HepG2 (cell line): ENCODE results near the gene PLIN5. TPM values are rescaled to one million over a fixed set of nuclear protein-coding genes. Genes with fewer than 3 reads are reported as not detected.

Source experiments
- CSRNP2 ChIP-seq: sonication (generic); formaldehyde crosslinking; conservative IDR thresholded peaks from 2 replicates; pipeline ENCODE4 v1.8.0; 2022; ENCODE audit warnings: low read depth, missing genetic modification reagents
- HNRNPLL ChIP-seq: fragments of 200-400 bp; formaldehyde crosslinking; IDR thresholded peaks from 2 replicates; pipeline ENCODE4 v1.6.1; 2017; ENCODE audit warnings: mild to moderate bottlenecking, low read depth, low read length; ENCODE audit not compliant: poor library complexity, severe bottlenecking
- MAFF ChIP-seq: IDR thresholded peaks from 2 replicates; pipeline ENCODE4 v1.6.1; 2011; ENCODE audit warnings: low read depth, low read length, improper control_type of control experiment
- MIER3 ChIP-seq: IDR thresholded peaks from 2 replicates; pipeline ENCODE4 v1.6.1; 2016; ENCODE audit warnings: missing compliant biosample characterization, borderline replicate concordance
- NCOA5 ChIP-seq: sonication (generic); formaldehyde crosslinking; IDR thresholded peaks from 2 replicates; pipeline ENCODE4 v1.4.0; 2020; ENCODE audit warnings: missing genetic modification reagents
- NR2F2 ChIP-seq: IDR thresholded peaks from 2 replicates; pipeline ENCODE4 v1.6.1; 2012; ENCODE audit warnings: low read depth, inconsistent platforms, borderline replicate concordance
- SRSF1 ChIP-seq: fragments of 200-400 bp; formaldehyde crosslinking; optimal IDR thresholded peaks from 2 replicates; pipeline ENCODE3; 2017; ENCODE audit warnings: mild to moderate bottlenecking, low read depth, low read length, moderate library complexity
- ZNF256 ChIP-seq: sonication (generic); formaldehyde crosslinking; conservative IDR thresholded peaks from 2 replicates; pipeline ENCODE4 v1.4.0; 2020; ENCODE audit warnings: missing genetic modification reagents
- ZNF260 ChIP-seq: sonication (generic); formaldehyde crosslinking; IDR thresholded peaks from 2 replicates; pipeline ENCODE4 v1.4.0; 2020; ENCODE audit warnings: missing genetic modification reagents, low read depth, mild to moderate bottlenecking, borderline replicate concordance
- ZNF33B ChIP-seq: sonication (generic); formaldehyde crosslinking; IDR thresholded peaks from 2 replicates; pipeline ENCODE4 v1.5.1; 2020; ENCODE audit warnings: mild to moderate bottlenecking, missing genetic modification reagents
- ZNF512 ChIP-seq: sonication (generic); formaldehyde crosslinking; IDR thresholded peaks from 2 replicates; pipeline ENCODE4 v1.4.0; 2020; ENCODE audit warnings: mild to moderate bottlenecking, missing genetic modification reagents
- ZNF572 ChIP-seq: sonication (generic); formaldehyde crosslinking; IDR thresholded peaks from 2 replicates; pipeline ENCODE4 v1.5.1; 2020; ENCODE audit warnings: mild to moderate bottlenecking, missing genetic modification reagents
- ZNF577 ChIP-seq: sonication (generic); formaldehyde crosslinking; IDR thresholded peaks from 2 replicates; pipeline ENCODE4 v1.4.0; 2020; ENCODE audit warnings: mild to moderate bottlenecking, low read depth, missing genetic modification reagents, borderline replicate concordance
- ZNF678 ChIP-seq: sonication (generic); formaldehyde crosslinking; IDR thresholded peaks from 2 replicates; pipeline ENCODE4 v1.4.0; 2020; ENCODE audit warnings: mild to moderate bottlenecking, missing genetic modification reagents
- polyA plus RNA-seq, 8 experiments: library from polyadenylated mRNA; depleted of rRNA in 3 of 8; stranded (reverse) in 7 of 8; unstranded in 1 of 8; fragments of >200 nt; fragmentation: Illumina TruSeq in 4 of 8; extraction: Trizol in 4 of 8; gene quantifications; 2 replicates each; pipeline versions ENCODE4 v1.2.1 to v1.2.3, GENCODE V29; 2011 to 2016; ENCODE audit warnings: low read depth in 4 of 8, missing spikeins in 1 of 8, mixed read lengths in 1 of 8; ENCODE audit not compliant: insufficient read depth in 1 of 8
- total RNA-seq, 5 experiments: library from RNA; depleted of rRNA; stranded (reverse); fragments of >200 nt; fragmentation: Illumina TruSeq; extraction: Trizol; gene quantifications; 2 replicates each; pipeline ENCODE4 v1.2.3, GENCODE V29; 2016; ENCODE audit warnings: low read depth in 1 of 5
- TF ChIP-seq, protein P1 (sequence below): sonication (generic); formaldehyde crosslinking; IDR thresholded peaks from 2 replicates; pipeline ENCODE4 v1.4.0; 2020; ENCODE audit warnings: missing genetic modification reagents
- TF ChIP-seq, protein P2 (sequence below): fragments of 450-650 bp; IDR thresholded peaks from 2 replicates; pipeline ENCODE4 v1.6.1; 2017
- TF ChIP-seq, protein P3 (sequence below): sonication (generic); formaldehyde crosslinking; IDR thresholded peaks from 2 replicates; pipeline ENCODE4 v1.5.1; 2020; ENCODE audit warnings: mild to moderate bottlenecking, missing genetic modification reagents
- TF ChIP-seq, protein P4 (sequence below): sonication (generic); formaldehyde crosslinking; IDR thresholded peaks from 2 replicates; pipeline ENCODE4 v1.9.0; 2021; ENCODE audit warnings: missing genetic modification reagents, borderline replicate concordance

The PLIN5 gene
- total and polyA plus RNA-seq, 2 of the 13 experiments (the other 11 are each of a cell fraction or from before 2014, with no cell fraction given) = 1.8 to 4.8 TPM

DNA sequence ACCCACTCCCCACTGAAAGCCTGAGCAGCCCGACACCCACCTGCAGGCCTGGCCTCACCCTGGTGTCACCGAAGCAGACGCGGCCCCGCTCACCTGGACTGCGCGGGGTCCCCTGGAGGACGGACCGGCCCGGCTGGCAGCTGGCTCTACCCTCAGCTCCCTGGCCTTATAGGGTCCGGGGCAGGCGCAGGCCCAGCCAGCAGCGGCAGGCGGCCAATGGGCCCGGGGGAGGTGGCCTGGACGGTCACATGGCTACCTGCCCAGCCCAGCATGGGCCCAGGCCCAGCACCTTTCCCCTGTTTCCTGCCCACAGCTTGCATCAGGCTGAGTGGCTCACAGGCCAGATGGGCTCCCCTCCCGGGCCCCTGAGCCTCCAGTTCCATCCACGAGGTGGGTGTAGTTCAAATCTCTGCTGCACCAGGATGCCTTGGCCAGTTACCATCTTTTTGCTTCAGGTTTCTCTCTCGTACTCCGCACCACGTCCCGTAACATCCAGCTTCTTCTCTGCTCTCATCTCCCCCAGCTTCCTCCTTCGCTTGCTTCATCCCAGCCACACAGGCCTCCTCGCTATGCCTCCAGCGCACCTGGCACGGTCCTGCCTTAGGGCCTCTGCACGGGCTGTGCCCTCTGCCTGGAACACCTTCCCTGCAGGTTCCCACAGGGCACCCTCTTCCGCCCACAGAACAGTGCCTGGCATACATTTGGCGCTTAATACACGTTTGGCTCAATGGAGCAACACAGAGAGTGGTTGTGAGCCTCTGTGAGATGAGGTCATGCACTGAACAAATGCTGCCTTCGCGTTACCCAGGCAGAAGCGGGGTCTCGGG is 16.5 kb downstream of the PLIN5 start, which contains the start of gene PLIN4 (continued):
- TF ChIP-seq, protein P1, sequence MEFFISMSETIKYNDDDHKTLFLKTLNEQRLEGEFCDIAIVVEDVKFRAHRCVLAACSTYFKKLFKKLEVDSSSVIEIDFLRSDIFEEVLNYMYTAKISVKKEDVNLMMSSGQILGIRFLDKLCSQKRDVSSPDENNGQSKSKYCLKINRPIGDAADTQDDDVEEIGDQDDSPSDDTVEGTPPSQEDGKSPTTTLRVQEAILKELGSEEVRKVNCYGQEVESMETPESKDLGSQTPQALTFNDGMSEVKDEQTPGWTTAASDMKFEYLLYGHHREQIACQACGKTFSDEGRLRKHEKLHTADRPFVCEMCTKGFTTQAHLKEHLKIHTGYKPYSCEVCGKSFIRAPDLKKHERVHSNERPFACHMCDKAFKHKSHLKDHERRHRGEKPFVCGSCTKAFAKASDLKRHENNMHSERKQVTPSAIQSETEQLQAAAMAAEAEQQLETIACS (CRISPR knock-in tag) = no peak
- TF ChIP-seq ZNF512 (CRISPR knock-in tag) (no peak), ZNF572 (CRISPR knock-in tag) (0 out of 2 replicates have a peak, but pooled peaks have one; percentile 34), ZNF260 (CRISPR knock-in tag) (no peak), NR2F2 (no peak), NCOA5 (CRISPR knock-in tag) (no peak), MAFF (no peak), ZNF33B (CRISPR knock-in tag) (no peak), ZNF678 (CRISPR knock-in tag) (no peak), ZNF577 (CRISPR knock-in tag) (no peak), CSRNP2 (CRISPR knock-in tag) (no peak), HNRNPLL (no peak), MIER3 (0 out of 2 replicates have a peak, but pooled peaks have one; percentile 25), SRSF1 (no peak), ZNF256 (no peak)
- TF ChIP-seq, protein P2, sequence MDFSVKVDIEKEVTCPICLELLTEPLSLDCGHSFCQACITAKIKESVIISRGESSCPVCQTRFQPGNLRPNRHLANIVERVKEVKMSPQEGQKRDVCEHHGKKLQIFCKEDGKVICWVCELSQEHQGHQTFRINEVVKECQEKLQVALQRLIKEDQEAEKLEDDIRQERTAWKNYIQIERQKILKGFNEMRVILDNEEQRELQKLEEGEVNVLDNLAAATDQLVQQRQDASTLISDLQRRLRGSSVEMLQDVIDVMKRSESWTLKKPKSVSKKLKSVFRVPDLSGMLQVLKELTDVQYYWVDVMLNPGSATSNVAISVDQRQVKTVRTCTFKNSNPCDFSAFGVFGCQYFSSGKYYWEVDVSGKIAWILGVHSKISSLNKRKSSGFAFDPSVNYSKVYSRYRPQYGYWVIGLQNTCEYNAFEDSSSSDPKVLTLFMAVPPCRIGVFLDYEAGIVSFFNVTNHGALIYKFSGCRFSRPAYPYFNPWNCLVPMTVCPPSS = no peak
- TF ChIP-seq, protein P3, sequence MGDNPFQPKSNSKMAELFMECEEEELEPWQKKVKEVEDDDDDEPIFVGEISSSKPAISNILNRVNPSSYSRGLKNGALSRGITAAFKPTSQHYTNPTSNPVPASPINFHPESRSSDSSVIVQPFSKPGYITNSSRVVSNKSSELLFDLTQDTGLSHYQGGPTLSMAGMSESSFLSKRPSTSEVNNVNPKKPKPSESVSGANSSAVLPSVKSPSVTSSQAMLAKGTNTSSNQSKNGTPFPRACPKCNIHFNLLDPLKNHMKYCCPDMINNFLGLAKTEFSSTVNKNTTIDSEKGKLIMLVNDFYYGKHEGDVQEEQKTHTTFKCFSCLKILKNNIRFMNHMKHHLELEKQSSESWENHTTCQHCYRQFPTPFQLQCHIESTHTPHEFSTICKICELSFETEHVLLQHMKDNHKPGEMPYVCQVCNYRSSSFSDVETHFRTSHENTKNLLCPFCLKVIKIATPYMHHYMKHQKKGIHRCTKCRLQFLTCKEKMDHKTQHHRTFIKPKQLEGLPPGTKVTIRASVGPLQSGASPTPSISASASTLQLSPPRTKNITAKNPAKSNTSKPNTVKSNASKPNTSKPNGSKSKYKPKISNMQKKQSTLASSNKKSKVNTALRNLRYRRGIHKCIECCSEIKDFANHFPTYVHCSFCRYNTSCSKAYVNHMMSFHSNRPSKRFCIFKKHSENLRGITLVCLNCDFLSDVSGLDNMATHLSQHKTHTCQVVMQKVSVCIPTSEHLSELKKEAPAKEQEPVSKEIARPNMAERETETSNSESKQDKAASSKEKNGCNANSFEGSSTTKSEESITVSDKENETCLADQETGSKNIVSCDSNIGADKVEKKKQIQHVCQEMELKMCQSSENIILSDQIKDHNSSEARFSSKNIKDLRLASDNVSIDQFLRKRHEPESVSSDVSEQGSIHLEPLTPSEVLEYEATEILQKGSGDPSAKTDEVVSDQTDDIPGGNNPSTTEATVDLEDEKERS (CRISPR knock-in tag) = no peak
- TF ChIP-seq, protein P4, sequence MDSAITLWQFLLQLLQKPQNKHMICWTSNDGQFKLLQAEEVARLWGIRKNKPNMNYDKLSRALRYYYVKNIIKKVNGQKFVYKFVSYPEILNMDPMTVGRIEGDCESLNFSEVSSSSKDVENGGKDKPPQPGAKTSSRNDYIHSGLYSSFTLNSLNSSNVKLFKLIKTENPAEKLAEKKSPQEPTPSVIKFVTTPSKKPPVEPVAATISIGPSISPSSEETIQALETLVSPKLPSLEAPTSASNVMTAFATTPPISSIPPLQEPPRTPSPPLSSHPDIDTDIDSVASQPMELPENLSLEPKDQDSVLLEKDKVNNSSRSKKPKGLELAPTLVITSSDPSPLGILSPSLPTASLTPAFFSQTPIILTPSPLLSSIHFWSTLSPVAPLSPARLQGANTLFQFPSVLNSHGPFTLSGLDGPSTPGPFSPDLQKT = no peak
